Activated CD8-positive, alpha-beta memory T cell treated with anti-CD3 and anti-CD28 coated beads for 1 hour (primary cell): ENCODE data around the gene MRPL43.

Experiments used
- DNase-seq, 2 donors: peaks; one replicate each; pipeline ENCODE4 v3.0.0-alpha.2; 2020; ENCODE audit warnings: low read depth in 1 of 2; ENCODE audit errors: extremely low read depth in 1 of 2

MRPL43 gene

GRCh38 chr10:101020427-101021075, 33.3 kb upstream of the MRPL43 start:
- DNase-seq, result no peak

GRCh38 chr10:101019440-101019703, 32.1 kb upstream of the MRPL43 start:
- DNase-seq, result no peak

GRCh38 chr10:101018600-101019439, 31.5 kb upstream of the MRPL43 start:
- peak in 1 of 2 donors; percentile 65 for DNase-seq

- DNase-seq, result no peak
Measured at GRCh38 chr10:101018118-101018599, 30.9 kb upstream of the MRPL43 start.

- no peak for DNase-seq
Measured at GRCh38 chr10:101016814-101017213, 29.5 kb upstream of the MRPL43 start.

- no peak for DNase-seq
Measured at GRCh38 chr10:101015582-101015973, 28.3 kb upstream of the MRPL43 start.

GRCh38 chr10:101014966-101015581, 27.8 kb upstream of the MRPL43 start:
- no peak for DNase-seq

GRCh38 chr10:101014230-101014884, 27.1 kb upstream of the MRPL43 start:
- DNase-seq, result peak in 1 of 2 donors; percentile 69

- no peak for DNase-seq
Measured at GRCh38 chr10:101013365-101013825, 26.1 kb upstream of the MRPL43 start.

- DNase-seq, result peak in 1 of 2 donors; percentile 60
Measured at GRCh38 chr10:101012525-101013364, 25.4 kb upstream of the MRPL43 start.

GRCh38 chr10:101011517-101012423, 24.5 kb upstream of the MRPL43 start:
- DNase-seq, result no peak

GRCh38 chr10:101010329-101010728, 23.0 kb upstream of the MRPL43 start:
- no peak for DNase-seq

- DNase-seq, result no peak
Measured at GRCh38 chr10:101008823-101009423, 21.6 kb upstream of the MRPL43 start.

- DNase-seq, result no peak
Measured at GRCh38 chr10:101007915-101008822, 20.9 kb upstream of the MRPL43 start.

- DNase-seq, result no peak
Measured at GRCh38 chr10:101007099-101007711, 19.9 kb upstream of the MRPL43 start.

- DNase-seq, result no peak
Measured at GRCh38 chr10:101006593-101007098, 19.3 kb upstream of the MRPL43 start.

GRCh38 chr10:101005869-101006567, 18.7 kb upstream of the MRPL43 start:
- DNase-seq, result no peak
